ENCODE results near the gene OTX1. TPM values are rescaled to one million over a fixed set of nuclear protein-coding genes. Genes with fewer than 3 reads are reported as not detected.

The OTX1 gene
- total and polyA plus RNA-seq, 9 of the 15 experiments (the other 6 are each of a cell fraction or from before 2014, with no cell fraction given) = 0.18 to 7.1 (median 0.58) TPM

- no peak overlapping the region for H3K9ac ChIP-seq (ENCODE audit: insufficient read depth in 1 of 2, low read depth in 2 of 2, low read length in 2 of 2)
- no peaks in the 10 kb centered on the region for H3K9me1 ChIP-seq (ENCODE audit: control insufficient read depth, insufficient read depth, low read length)
- H3K27me3 ChIP-seq (ENCODE audit: control insufficient read depth in 2 of 2, insufficient read depth in 2 of 2, low read length in 2 of 2) = no peaks in the 10 kb centered on the region
- H4K20me1 ChIP-seq (replicated peaks; ENCODE audit: control insufficient read depth, insufficient read depth, low read length) = no peaks in the 10 kb centered on the region
- DNase-seq (ENCODE audit: extremely low read depth in 1 of 4, low spot score in 3 of 4) (no peak), ATAC-seq (no peak), FAIRE-seq (no peak)
- H3K4me3 ChIP-seq = no peak overlapping the region
- no peaks in the 10 kb centered on the region for H3K79me2 ChIP-seq (ENCODE audit: control insufficient read depth, insufficient read depth, low read length)
- H3K4me2 ChIP-seq (ENCODE audit: insufficient read depth, low read length) = no peak overlapping the region
- 86% methylated on average over 25 of the region's 36 CpGs for WGBS (ENCODE audit: insufficient coverage, low coverage, missing lambda C conversion rate)
- TF ChIP-seq MITF (IDR thresholded peaks at IDR 0.05) (no peak), RAD51 (IDR thresholded peaks at IDR 0.05; ENCODE audit: borderline replicate concordance, low read depth) (no peak), ZBTB5 (IDR thresholded peaks at IDR 0.05) (no peak), CHAMP1 (IDR thresholded peaks at IDR 0.05) (no peak), HNRNPK (IDR thresholded peaks at IDR 0.05; ENCODE audit: low read depth, low read length, poor library complexity, severe bottlenecking) (no peak), SNRNP70 (optimal IDR thresholded peaks at IDR 0.05; ENCODE audit: low read depth, low read length) (no peak), HNRNPLL (IDR thresholded peaks at IDR 0.05; ENCODE audit: low read depth, low read length, poor library complexity, severe bottlenecking) (no peak), PRMT5 (CRISPR knock-in tag; IDR thresholded peaks at IDR 0.05) (no peak), MYNN (IDR thresholded peaks at IDR 0.05) (no peak), MYNN (CRISPR knock-in tag; IDR thresholded peaks at IDR 0.05) (no peak)
- peaks cover 2% of the 10 kb centered on the region; the same call in 2 of the 3 replicates for H3K36me3 ChIP-seq (ENCODE audit: control insufficient read depth, insufficient read depth, low read length)
- no TSS peak for BruUV-seq (replicated peaks)
- peaks cover 3% of the 10 kb centered on the region for H3K9me3 ChIP-seq (replicated peaks; ENCODE audit: control insufficient read depth, insufficient read depth, low read depth, low read length)
- ChIA-PET POLR2A (no interaction called here), CTCF (ENCODE audit: low intra/inter-chr PET ratio) (no interaction called here)
- in situ Hi-C loops (cut with MboI) (no loop called here), intact Hi-C loops (cut with micrococcal nuclease) (no loop called here)
- H2AFZ ChIP-seq (ENCODE audit: low read depth, low read length) = no peak overlapping the region
- no peak overlapping the region for H3K27ac ChIP-seq (ENCODE audit: extremely low read depth, low read depth, low read length)
- peaks cover 12 to 19% of the 10 kb centered on the region in 2 experiments for H3K4me1 ChIP-seq (replicated peaks in 1 of 2; ENCODE audit: control insufficient read depth in 2 of 2, insufficient read depth in 2 of 2, low read length in 2 of 2)
These were observed 6.0 kb upstream of the OTX1 start for GRCh38 chr2:63044362-63045327.
